Activated CD8-positive, alpha-beta T cell treated with anti-CD3 and anti-CD28 coated beads for 36 hours (primary cell): ENCODE results near the gene TNNI3K. TPM values are rescaled to one million over a fixed set of nuclear protein-coding genes. Genes with fewer than 3 reads are reported as not detected.

Experiments used
- ATAC-seq: fragments of 200-7000 bp; cut with Tn5 transposase; one replicate; pipeline ENCODE4 v1.10.0; 2021; ENCODE audit warnings: mild to moderate bottlenecking, moderate library complexity
- CTCF ChIA-PET: fragments of 350-600 bp; sonication (Branson Sonifier 250); formaldehyde crosslinking; loops from one replicate; lab custom pipeline; 2021; ENCODE audit warnings: antibody characterized with exemption; lab: Charles Lee
- POLR2A ChIA-PET: fragments of 350-600 bp; sonication (Branson Sonifier 250); formaldehyde crosslinking; loops from one replicate; lab custom pipeline; 2021; ENCODE audit warnings: antibody characterized with exemption; lab: Charles Lee
- DNase-seq: peaks from one replicate; pipeline ENCODE4 v3.0.0-alpha.2; 2020
- H3K27ac Mint-ChIP-seq: one replicate; pipeline ENCODE4 v1.8.0; 2021; ENCODE audit warnings: mild to moderate bottlenecking, mixed read lengths
- H3K27me3 Mint-ChIP-seq: one replicate; pipeline ENCODE4 v1.8.0; 2021; ENCODE audit warnings: mixed read lengths
- H3K36me3 Mint-ChIP-seq: one replicate; pipeline ENCODE4 v1.8.0; 2021; ENCODE audit warnings: low read depth, mixed read lengths
- H3K4me1 Mint-ChIP-seq: one replicate; pipeline ENCODE4 v1.8.0; 2021; ENCODE audit warnings: low read depth, mixed read lengths
- H3K4me3 Mint-ChIP-seq: one replicate; pipeline ENCODE4 v1.8.0; 2021; ENCODE audit warnings: mild to moderate bottlenecking, moderate library complexity, mixed read lengths
- H3K9me3 Mint-ChIP-seq: one replicate; pipeline ENCODE4 v1.8.0; 2021; ENCODE audit warnings: mixed read lengths
- intact Hi-C: fragments of 100-400 bp; cut with micrococcal nuclease; formaldehyde crosslinking; loops from one replicate; pipeline ENCODE4 v1.10.0; 2022
- total RNA-seq, 2 experiments: library from RNA; stranded (reverse); gene quantifications; one replicate each; pipeline ENCODE4 v1.2.3, GENCODE V29; 2021
- TF ChIP-seq, protein P1 (sequence below): fragments of 200-600 bp; IDR thresholded peaks from one replicate; pipeline ENCODE4 v1.8.0; 2022; ENCODE audit warnings: antibody characterized with exemption, mild to moderate bottlenecking

TNNI3K gene
- total RNA-seq, 2 experiments from 2014 or later = 0.52 TPM; not detected in 1

DNA sequence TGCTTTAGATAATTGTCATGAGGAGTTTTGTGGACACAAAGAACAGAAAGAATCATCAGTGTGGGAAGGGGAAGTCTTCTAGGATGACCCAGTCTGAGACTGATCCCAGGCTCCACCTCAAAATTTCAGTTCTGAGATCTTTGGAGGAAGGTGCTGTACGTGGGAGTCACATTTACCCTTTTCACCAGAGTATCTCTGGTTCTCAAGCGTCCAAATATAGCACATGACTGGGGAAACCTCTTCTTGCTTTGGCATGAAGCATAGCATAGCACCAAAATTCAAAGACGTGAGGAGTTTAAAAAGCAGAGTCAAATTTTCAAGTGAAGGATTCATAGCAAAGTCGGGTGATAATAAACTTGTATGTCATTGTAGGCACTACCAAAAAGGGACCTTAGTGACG is 180.7 kb downstream of the TNNI3K start:
- TF ChIP-seq, protein P1, sequence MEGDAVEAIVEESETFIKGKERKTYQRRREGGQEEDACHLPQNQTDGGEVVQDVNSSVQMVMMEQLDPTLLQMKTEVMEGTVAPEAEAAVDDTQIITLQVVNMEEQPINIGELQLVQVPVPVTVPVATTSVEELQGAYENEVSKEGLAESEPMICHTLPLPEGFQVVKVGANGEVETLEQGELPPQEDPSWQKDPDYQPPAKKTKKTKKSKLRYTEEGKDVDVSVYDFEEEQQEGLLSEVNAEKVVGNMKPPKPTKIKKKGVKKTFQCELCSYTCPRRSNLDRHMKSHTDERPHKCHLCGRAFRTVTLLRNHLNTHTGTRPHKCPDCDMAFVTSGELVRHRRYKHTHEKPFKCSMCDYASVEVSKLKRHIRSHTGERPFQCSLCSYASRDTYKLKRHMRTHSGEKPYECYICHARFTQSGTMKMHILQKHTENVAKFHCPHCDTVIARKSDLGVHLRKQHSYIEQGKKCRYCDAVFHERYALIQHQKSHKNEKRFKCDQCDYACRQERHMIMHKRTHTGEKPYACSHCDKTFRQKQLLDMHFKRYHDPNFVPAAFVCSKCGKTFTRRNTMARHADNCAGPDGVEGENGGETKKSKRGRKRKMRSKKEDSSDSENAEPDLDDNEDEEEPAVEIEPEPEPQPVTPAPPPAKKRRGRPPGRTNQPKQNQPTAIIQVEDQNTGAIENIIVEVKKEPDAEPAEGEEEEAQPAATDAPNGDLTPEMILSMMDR = no peak
- Mint-ChIP-seq H3K4me3 (no peak overlapping the region), H3K36me3 (no peaks in the 10 kb centered on the region), H3K27ac (no peak overlapping the region), H3K4me1 (no peaks in the 10 kb centered on the region), H3K27me3 (peaks cover 1% of the 10 kb centered on the region), H3K9me3 (no peaks in the 10 kb centered on the region)
- DNase-seq = no peak
- no peak for ATAC-seq
- ChIA-PET CTCF (no interaction called here), POLR2A (no interaction called here)
- intact Hi-C loops = no loop called here

DNA sequence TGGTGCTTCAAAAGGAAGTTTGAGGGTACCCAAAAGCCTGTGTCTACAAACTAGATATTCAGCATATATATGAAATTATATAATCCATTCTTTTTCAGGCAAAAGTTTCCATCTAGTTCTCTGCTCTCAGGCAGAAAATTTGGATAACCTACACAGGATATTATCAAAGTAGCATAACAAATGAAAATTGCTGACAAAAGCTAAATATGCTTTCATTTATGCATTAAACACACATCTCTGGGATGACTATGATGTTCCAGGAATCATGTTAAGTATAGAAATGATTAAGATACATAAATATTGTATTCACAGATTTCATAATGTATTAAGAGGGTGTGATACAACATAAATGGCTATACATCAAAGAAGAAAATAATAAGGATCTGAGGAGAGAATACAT is 184.4 kb downstream of the TNNI3K start:
- intact Hi-C loops = no loop called here
- DNase-seq (no peak), ATAC-seq (no peak)
- peaks cover 3% of the 10 kb centered on the region for H3K27me3 Mint-ChIP-seq
- H3K27ac Mint-ChIP-seq = no peak overlapping the region
- H3K4me1 Mint-ChIP-seq = no peaks in the 10 kb centered on the region
- TF ChIP-seq, protein P1 = no peak
- H3K36me3 Mint-ChIP-seq = no peaks in the 10 kb centered on the region
- H3K4me3 Mint-ChIP-seq = no peak overlapping the region
- ChIA-PET POLR2A (no interaction called here), CTCF (no interaction called here)
- no peaks in the 10 kb centered on the region for H3K9me3 Mint-ChIP-seq

DNA sequence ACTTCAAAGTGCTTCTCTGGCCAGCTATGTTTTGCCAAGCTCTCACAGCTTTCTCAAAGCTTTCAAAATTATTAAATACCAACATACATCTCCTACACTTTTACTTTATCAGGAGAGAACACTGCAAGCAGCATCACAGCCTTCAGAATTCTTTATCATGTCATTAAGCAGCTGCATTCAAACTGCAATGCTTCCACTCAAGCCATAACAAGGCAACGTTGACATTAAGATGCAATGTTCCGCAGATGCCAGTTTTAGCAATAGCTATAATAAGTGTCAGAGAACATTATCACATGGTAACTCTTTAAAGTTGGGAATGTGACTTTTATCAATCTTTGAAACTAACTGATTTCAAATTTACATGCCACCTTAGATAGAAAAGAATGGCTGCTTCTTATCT is 185.3 kb downstream of the TNNI3K start:
- Mint-ChIP-seq H3K4me1 (no peaks in the 10 kb centered on the region), H3K27me3 (peaks cover 3% of the 10 kb centered on the region), H3K27ac (no peak overlapping the region), H3K36me3 (no peaks in the 10 kb centered on the region), H3K4me3 (no peak overlapping the region), H3K9me3 (no peaks in the 10 kb centered on the region)
- intact Hi-C loops = no loop called here
- ChIA-PET POLR2A (no interaction called here), CTCF (no interaction called here)
- DNase-seq = no peak
- TF ChIP-seq, protein P1 = no peak
- ATAC-seq = no peak

DNA sequence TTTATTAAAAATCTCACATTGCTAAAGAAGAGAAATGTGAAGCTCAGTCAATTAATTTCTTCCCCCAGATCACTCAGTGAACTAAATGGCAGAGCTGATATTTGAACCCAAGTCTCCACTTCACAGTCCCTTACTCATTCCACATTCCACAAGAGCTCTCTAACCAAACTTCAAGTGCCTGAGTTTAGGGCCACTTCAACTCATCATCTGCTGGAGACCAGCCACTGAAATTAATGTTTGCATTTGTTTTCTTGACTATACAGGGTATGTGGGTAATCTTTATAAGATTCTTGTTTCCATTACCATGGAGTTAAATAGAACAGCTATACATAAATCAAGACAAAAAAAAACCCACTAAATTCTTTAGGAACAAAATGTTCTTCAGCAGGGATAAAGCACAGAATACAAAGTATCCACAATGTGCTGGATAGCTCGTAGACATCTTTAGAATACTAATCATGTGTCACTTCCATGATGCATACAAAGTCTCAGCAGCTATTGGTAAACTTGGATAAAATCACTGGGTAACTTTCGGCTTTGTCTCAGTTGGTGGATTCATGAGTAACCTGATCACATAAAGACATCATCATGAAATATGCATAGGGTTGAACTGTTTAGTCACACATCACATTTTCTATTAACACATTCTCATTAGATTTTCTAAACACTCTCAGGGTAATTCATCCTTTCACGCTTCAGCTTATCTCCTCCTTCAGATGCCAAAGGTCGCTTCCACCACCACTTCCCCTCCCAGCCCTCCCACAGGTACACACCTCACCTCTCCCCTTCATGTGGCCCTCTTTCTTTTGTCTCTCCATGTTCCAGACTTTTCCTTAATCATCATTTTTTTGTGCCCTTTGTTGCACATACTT is 187.5 kb downstream of the TNNI3K start:
- no peak overlapping the region for H3K4me3 Mint-ChIP-seq
- intact Hi-C loops = no loop called here
- DNase-seq = no peak
- H3K27me3 Mint-ChIP-seq = peaks cover 3% of the 10 kb centered on the region
- no peaks in the 10 kb centered on the region for H3K9me3 Mint-ChIP-seq
- TF ChIP-seq, protein P1 = no peak
- CTCF ChIA-PET = no interaction called here
- no peak for ATAC-seq
- H3K27ac Mint-ChIP-seq = no peak overlapping the region
- H3K4me1 Mint-ChIP-seq = no peaks in the 10 kb centered on the region
- H3K36me3 Mint-ChIP-seq = no peaks in the 10 kb centered on the region
- POLR2A ChIA-PET = no interaction called here

DNA sequence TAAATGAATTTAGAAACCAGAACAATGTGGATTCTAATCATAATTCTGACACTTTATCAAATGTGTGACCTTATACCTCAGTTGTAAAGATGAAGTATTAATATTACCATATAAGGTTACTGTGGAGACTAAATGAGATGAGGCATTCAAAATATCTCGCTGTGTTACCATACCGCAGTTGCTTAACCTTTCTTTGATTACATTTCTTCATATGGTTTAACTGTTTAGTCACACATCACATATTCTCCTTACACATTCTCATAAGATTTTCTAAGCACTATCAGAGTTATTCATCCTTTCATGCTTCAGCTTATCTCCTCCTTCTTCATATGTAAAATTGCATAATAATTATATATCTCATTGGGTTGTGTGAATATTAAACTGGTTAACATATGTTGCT is 188.3 kb downstream of the TNNI3K start:
- ChIA-PET POLR2A (no interaction called here), CTCF (no interaction called here)
- Mint-ChIP-seq H3K4me3 (no peak overlapping the region), H3K27ac (no peak overlapping the region), H3K27me3 (peaks cover 3% of the 10 kb centered on the region), H3K9me3 (no peaks in the 10 kb centered on the region), H3K36me3 (no peaks in the 10 kb centered on the region), H3K4me1 (no peaks in the 10 kb centered on the region)
- DNase-seq (no peak), ATAC-seq (no peak)
- TF ChIP-seq, protein P1 = no peak
- intact Hi-C loops = no loop called here
